GM12864 (cell line): ENCODE results near the gene TBC1D17.
A peak's percentile ranks its signal among the peaks of the same experiment; 100 is the strongest.
"Not testable (repeated sequence)": the region's sequence is repeated elsewhere in the genome, so short reads cannot be mapped to it uniquely, and the experiment has no call there.

Experiments
- DNase-seq: peaks from one replicate; pipeline ENCODE4 v3.0.0-alpha.2; 2011; ENCODE audit warnings: low read depth
- H3K4me3 ChIP-seq: 2 replicates; pipeline ENCODE4 v1.5.1; 2011; ENCODE audit warnings: mild to moderate bottlenecking, low read depth, low read length, control low read depth
- TF ChIP-seq, protein P1 (sequence below): IDR thresholded peaks from 2 replicates; pipeline ENCODE4 v1.5.1; 2011; ENCODE audit warnings: low read depth, mild to moderate bottlenecking, moderate library complexity, low read length, control low read depth, inconsistent platforms; ENCODE audit errors: missing control alignments

TBC1D17 gene

DNA sequence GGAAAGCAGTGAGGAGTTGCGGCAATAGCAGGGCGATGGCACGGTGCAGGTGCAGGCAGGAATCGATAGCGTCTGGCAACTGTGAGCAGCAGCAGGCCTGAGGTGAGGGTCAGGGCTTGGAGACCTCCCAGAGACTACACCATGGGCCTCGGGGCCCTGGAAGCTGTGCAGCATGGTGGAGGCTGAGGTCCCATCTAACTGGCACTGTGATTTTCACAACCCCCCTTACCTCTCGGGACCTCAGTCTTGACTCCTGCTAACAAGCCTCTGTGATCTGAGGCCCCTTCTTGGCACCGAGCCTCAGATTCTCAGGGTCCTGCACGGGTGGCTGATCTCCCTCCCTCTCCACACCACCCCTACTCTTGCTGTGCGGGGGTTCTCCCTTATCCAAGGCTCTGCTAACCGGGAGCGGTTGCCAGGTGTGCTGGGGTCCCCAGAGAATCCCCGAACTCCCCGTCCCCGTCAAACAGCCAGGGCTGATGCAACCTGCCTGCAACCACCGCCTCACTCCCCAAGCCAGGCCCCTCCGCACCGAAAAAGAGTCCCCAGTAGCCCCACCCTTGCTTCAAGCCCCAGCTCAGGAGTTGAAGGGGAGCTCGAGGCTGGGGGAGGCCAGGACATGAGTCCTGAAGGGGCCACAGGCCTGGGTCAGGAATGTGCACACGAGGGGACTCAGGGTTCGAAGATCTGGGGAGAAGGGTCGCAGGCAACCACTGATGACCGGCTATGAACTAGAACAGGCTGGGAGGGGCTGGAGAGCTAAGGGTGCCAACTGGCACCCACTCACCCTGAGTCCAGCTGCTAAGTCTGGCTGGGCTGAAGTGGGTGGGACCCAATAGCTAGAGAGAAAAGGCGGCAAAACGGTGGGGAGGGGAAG, 46.7 kb downstream of the TBC1D17 start:
- no peak for DNase-seq
- TF ChIP-seq, protein P1, sequence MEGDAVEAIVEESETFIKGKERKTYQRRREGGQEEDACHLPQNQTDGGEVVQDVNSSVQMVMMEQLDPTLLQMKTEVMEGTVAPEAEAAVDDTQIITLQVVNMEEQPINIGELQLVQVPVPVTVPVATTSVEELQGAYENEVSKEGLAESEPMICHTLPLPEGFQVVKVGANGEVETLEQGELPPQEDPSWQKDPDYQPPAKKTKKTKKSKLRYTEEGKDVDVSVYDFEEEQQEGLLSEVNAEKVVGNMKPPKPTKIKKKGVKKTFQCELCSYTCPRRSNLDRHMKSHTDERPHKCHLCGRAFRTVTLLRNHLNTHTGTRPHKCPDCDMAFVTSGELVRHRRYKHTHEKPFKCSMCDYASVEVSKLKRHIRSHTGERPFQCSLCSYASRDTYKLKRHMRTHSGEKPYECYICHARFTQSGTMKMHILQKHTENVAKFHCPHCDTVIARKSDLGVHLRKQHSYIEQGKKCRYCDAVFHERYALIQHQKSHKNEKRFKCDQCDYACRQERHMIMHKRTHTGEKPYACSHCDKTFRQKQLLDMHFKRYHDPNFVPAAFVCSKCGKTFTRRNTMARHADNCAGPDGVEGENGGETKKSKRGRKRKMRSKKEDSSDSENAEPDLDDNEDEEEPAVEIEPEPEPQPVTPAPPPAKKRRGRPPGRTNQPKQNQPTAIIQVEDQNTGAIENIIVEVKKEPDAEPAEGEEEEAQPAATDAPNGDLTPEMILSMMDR, result no peak
- H3K4me3 ChIP-seq, result peak overlapping the region; percentile 36

- H3K4me3 ChIP-seq, result peak overlapping the region; percentile 36
- DNase-seq, result not testable (repeated sequence)
These were observed 47.3 kb downstream of the TBC1D17 start for GRCh38 chr19:49924881-49925210.

GRCh38 chr19:49925486-49925885, 48.0 kb downstream of the TBC1D17 start:
- H3K4me3 ChIP-seq, result peak overlapping the region; percentile 29; the same call in 1 of the 2 replicates
- TF ChIP-seq, protein P1, result no peak
- DNase-seq, result no peak

- TF ChIP-seq, protein P1, result no peak
- DNase-seq, result no peak
- peak overlapping the region; percentile 63 for H3K4me3 ChIP-seq
These were observed 49.0 kb downstream of the TBC1D17 start for GRCh38 chr19:49926515-49926914.

DNA sequence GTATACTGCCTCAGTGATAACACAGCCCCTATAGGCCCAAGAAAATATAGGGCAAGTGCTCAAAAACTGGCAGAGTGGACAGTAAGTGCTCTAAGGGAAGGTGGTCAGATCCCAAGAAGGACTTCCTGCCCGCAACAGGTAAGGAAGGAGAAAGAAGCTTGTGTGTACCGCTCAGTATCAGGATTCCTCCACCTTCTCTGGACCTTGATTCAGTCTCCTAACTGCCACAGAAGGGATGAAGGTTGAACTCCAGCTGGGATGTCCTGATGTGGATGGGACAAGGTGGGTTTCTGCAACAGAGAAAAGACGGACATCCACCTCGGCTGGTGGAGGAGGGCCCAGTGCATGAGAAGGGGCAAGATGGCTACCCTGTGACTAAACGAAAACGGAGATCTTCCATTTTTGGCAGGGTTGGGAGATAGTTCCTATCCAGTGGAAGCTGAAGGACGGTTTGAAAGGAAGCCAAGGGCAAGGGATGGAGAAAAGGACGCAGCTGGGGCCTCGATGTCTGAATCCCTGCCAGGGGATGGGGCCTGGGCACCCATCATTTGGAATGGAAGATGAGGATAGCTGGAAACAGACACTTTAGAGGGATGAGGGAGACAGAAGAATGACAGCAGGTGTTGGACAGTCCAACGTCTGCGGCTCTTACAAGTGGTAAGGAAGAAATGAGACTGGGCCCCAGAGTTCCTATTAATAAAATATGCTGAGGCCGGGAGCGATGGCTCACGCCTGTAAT, 50.2 kb downstream of the TBC1D17 start:
- no peak for DNase-seq
- TF ChIP-seq, protein P1, result no peak
- H3K4me3 ChIP-seq, result peak overlapping the region; percentile 63

- TF ChIP-seq, protein P1, result no peak
- no peak for DNase-seq
- H3K4me3 ChIP-seq, result peak within 1 kb of the TSS; percentile 63
These were observed 51.7 kb downstream of the TBC1D17 start, which contains the start of the genes ATF5 and NUP62 for GRCh38 chr19:49929121-49929610. Gene ATF5, plus strand, starts transcription at chr19:49929205. Its CDS starts 1,646 bp downstream, at chr19:49930851. Gene NUP62, minus strand, starts transcription at chr19:49929504. Its CDS starts 19,697 bp downstream, at chr19:49909807.
